RWPE2 (cell line): Measurements from ENCODE around the gene SLCO1A2.
"Not testable (repeated sequence)": the region's sequence is repeated elsewhere in the genome, so short reads cannot be mapped to it uniquely, and the experiment has no call there.

Source experiments
- ATAC-seq: fragments of 200-7000 bp; cut with Tn5 transposase; 3 replicates; pipeline ENCODE4 v1.9.1; 2021; ENCODE audit warnings: low read depth
- DNase-seq: peaks from one replicate; pipeline ENCODE4 v3.0.0-alpha.2; 2020; ENCODE audit warnings: low spot score
- H3K27ac ChIP-seq: fragments of 450-650 bp; 2 replicates; pipeline ENCODE4 v1.5.1; 2017; ENCODE audit warnings: mild to moderate bottlenecking; ENCODE audit not compliant: poor library complexity, severe bottlenecking
- H3K27me3 ChIP-seq: fragments of 250-450 bp; sonication (Bioruptor Pico); 2 replicates; pipeline ENCODE4 v1.5.1; 2021; ENCODE audit warnings: mild to moderate bottlenecking, moderate library complexity; ENCODE audit not compliant: insufficient read depth, poor library complexity, severe bottlenecking
- H3K36me3 ChIP-seq: fragments of 250-450 bp; sonication (Bioruptor Pico); 2 replicates; pipeline ENCODE4 v1.5.1; 2020; ENCODE audit warnings: low read depth, mild to moderate bottlenecking, moderate library complexity
- H3K4me1 ChIP-seq: fragments of 250-450 bp; sonication (Bioruptor Pico); 2 replicates; pipeline ENCODE4 v1.5.1; 2021; ENCODE audit warnings: mild to moderate bottlenecking, moderate library complexity; ENCODE audit not compliant: insufficient read depth, poor library complexity, severe bottlenecking
- H3K4me3 ChIP-seq: fragments of 250-450 bp; sonication (Bioruptor Pico); 2 replicates; pipeline ENCODE4 v1.5.1; 2021; ENCODE audit warnings: mild to moderate bottlenecking, moderate library complexity; ENCODE audit not compliant: severe bottlenecking
- H3K9me3 ChIP-seq: fragments of 250-450 bp; sonication (Bioruptor Pico); 2 replicates; pipeline ENCODE4 v1.5.1; 2021; ENCODE audit warnings: mild to moderate bottlenecking, moderate library complexity; ENCODE audit not compliant: severe bottlenecking
- CTCF ChIP-seq: fragments of 450-650 bp; IDR thresholded peaks from one replicate; pipeline ENCODE4 v1.5.1; 2017; ENCODE audit warnings: mild to moderate bottlenecking, moderate library complexity; ENCODE audit not compliant: poor library complexity, severe bottlenecking

The SLCO1A2 gene

GRCh38 chr12:21334771-21335325, at the start of gene SLCO1A2:
Gene SLCO1A2 (minus strand): TSS chr12:21334917. CDS start chr12:21334647, 270 bp downstream.
- DNase-seq (no peak), ATAC-seq (no peak)
- Histone ChIP-seq H3K4me1 (no peaks in the 10 kb centered on the region), H3K36me3 (no peaks in the 10 kb centered on the region), H3K27me3 (no peaks in the 10 kb centered on the region), H3K9me3 (no peaks in the 10 kb centered on the region), H3K27ac (no peak within 1 kb of the TSS), H3K4me3 (no peak within 1 kb of the TSS)
- TF ChIP-seq CTCF: no peak

- DNase-seq (no peak), ATAC-seq (no peak)
- Histone ChIP-seq H3K4me1 (no peaks in the 10 kb centered on the region), H3K4me3 (no peak overlapping the region), H3K36me3 (no peaks in the 10 kb centered on the region), H3K27ac (no peak overlapping the region), H3K9me3 (no peaks in the 10 kb centered on the region), H3K27me3 (no peaks in the 10 kb centered on the region)
- no peak for TF ChIP-seq CTCF
These were observed 49.5 kb upstream of the SLCO1A2 start for GRCh38 chr12:21384261-21384660.

- not testable (repeated sequence) for DNase-seq, H3K27ac ChIP-seq, H3K36me3 ChIP-seq, H3K4me3 ChIP-seq, ATAC-seq, H3K4me1 ChIP-seq, H3K27me3 ChIP-seq, H3K9me3 ChIP-seq
These were observed 46.6 kb upstream of the SLCO1A2 start for GRCh38 chr12:21381320-21381719.

GRCh38 chr12:21379218-21379617, 44.5 kb upstream of the SLCO1A2 start:
- Histone ChIP-seq H3K9me3 (no peaks in the 10 kb centered on the region), H3K4me3 (no peak overlapping the region), H3K27me3 (no peaks in the 10 kb centered on the region), H3K27ac (no peak overlapping the region), H3K4me1 (no peaks in the 10 kb centered on the region), H3K36me3 (no peaks in the 10 kb centered on the region)
- DNase-seq (no peak), ATAC-seq (no peak)
- TF ChIP-seq CTCF: no peak

- Histone ChIP-seq H3K36me3 (no peaks in the 10 kb centered on the region), H3K4me3 (no peak within 1 kb of the TSS), H3K27me3 (no peaks in the 10 kb centered on the region), H3K27ac (no peak within 1 kb of the TSS), H3K4me1 (no peaks in the 10 kb centered on the region), H3K9me3 (no peaks in the 10 kb centered on the region)
- no peak for TF ChIP-seq CTCF
- ATAC-seq: no peak
- DNase-seq: no peak
These were observed 37.9 kb upstream of the SLCO1A2 start, which contains the start of gene IAPP for GRCh38 chr12:21372602-21373001. Gene IAPP (plus strand): TSS chr12:21372902. CDS start chr12:21373352, 450 bp downstream.
